K562 (cell line): ENCODE results near the gene ARHGAP22. TPM values are rescaled to one million over a fixed set of nuclear protein-coding genes. Genes with fewer than 3 reads are reported as not detected.

Experiments
- IFI16 ChIP-seq: fragments of 250-450 bp; sonication (Bioruptor Pico); IDR thresholded peaks from 2 replicates; pipeline ENCODE4 v2.1.2; 2022; ENCODE audit warnings: mild to moderate bottlenecking, inconsistent platforms
- MGA ChIP-seq: fragments of 450-650 bp; IDR thresholded peaks from 2 replicates; pipeline ENCODE4 v1.6.1; 2016; ENCODE audit warnings: mild to moderate bottlenecking, moderate library complexity
- RBM34 ChIP-seq: fragments of 200-400 bp; formaldehyde crosslinking; IDR thresholded peaks from 2 replicates; pipeline ENCODE4 v1.6.1; 2018; ENCODE audit warnings: low read length, borderline replicate concordance; ENCODE audit not compliant: insufficient read depth
- TBL1XR1 ChIP-seq, 2 experiments: IDR thresholded peaks; 2 replicates each; pipeline ENCODE4 v1.6.1; 2012; ENCODE audit warnings: improper control_type of control experiment in 2 of 2, low read length in 2 of 2, mild to moderate bottlenecking in 1 of 2
- ZNF318 ChIP-seq, 2 experiments: fragments of 450-650 bp; IDR thresholded peaks; 2 replicates each; pipeline ENCODE4 v1.6.1; 2016; ENCODE audit warnings: mild to moderate bottlenecking in 2 of 2, borderline replicate concordance in 1 of 2, low read depth in 1 of 2, moderate library complexity in 1 of 2
- polyA plus RNA-seq, 8 experiments: library from polyadenylated mRNA; depleted of rRNA in 4 of 8; stranded (reverse) in 5 of 8; unstranded in 3 of 8; fragments of >200 nt; fragmentation: Nextera tagmentation in 2 of 8; fragmentation: Illumina TruSeq in 1 of 8; extraction: Ambion mirVana in 2 of 8; extraction: Trizol in 1 of 8; gene quantifications; 2 replicates each; pipeline versions ENCODE4 v1.2.1 to v1.2.3, GENCODE V29; 2011 to 2014; ENCODE audit warnings: inconsistent platforms in 1 of 8, missing spikeins in 1 of 8
- total RNA-seq, 7 experiments: library from RNA; depleted of rRNA in 6 of 7; stranded (reverse); fragments of >200 nt in 6 of 7; fragmentation: Illumina TruSeq in 2 of 7; extraction: Trizol in 2 of 7; gene quantifications; 2 replicates each; pipeline versions ENCODE4 v1.2.1 to v1.2.3, GENCODE V29; 2011 to 2021; ENCODE audit warnings: low replicate concordance in 1 of 7

The ARHGAP22 gene
- total and polyA plus RNA-seq, 9 of the 15 experiments (the other 6 are each of a cell fraction or from before 2014, with no cell fraction given) = 1.3 to 28.1 (median 12.7) TPM

- TF ChIP-seq ZNF318 (IDR thresholded peaks at IDR 0.05; ENCODE audit: borderline replicate concordance in 1 of 2, low read depth in 1 of 2) (no peak), TBL1XR1 (IDR thresholded peaks at IDR 0.05; ENCODE audit: low read length in 2 of 2) (no peak), RBM34 (no peak), IFI16 (CRISPR knock-in tag) (0 out of 2 replicates have a peak, but pooled peaks have one; percentile 47), MGA (no peak)
Measured at GRCh38 chr10:48506147-48506917, 98.5 kb downstream of the ARHGAP22 start (continued).
